Calu3 (cell line): ENCODE data around the gene ASB9. TPM values are rescaled to one million over a fixed set of nuclear protein-coding genes. Genes with fewer than 3 reads are reported as not detected.

Source experiments
- BruUV-seq: library from RNA; stranded (reverse); fragments of 400-500 nt; replicated peaks from 2 replicates; lab custom pipeline; 2021; lab: Mats Ljungman, UMichigan
- CTCF ChIA-PET: fragments of 300-600 bp; sonication (Branson Sonifier 250); formaldehyde crosslinking; loops from one replicate; lab custom pipeline; 2022; ENCODE audit warnings: antibody characterized with exemption; lab: Charles Lee
- DNase-seq: peaks from one replicate; pipeline ENCODE4 v3.0.0; 2022
- H3K27ac Mint-ChIP-seq: one replicate; pipeline ENCODE4 v1.8.0; 2022; ENCODE audit warnings: mixed read lengths; ENCODE audit not compliant: unreplicated experiment
- H3K27me3 Mint-ChIP-seq: one replicate; pipeline ENCODE4 v1.8.0; 2022; ENCODE audit warnings: mixed read lengths; ENCODE audit not compliant: unreplicated experiment
- H3K36me3 Mint-ChIP-seq: one replicate; pipeline ENCODE4 v1.8.0; 2022; ENCODE audit warnings: mild to moderate bottlenecking, moderate library complexity, mixed read lengths; ENCODE audit not compliant: insufficient read depth, unreplicated experiment
- H3K4me1 Mint-ChIP-seq: one replicate; pipeline ENCODE4 v1.8.0; 2022; ENCODE audit warnings: mild to moderate bottlenecking, low read depth, mixed read lengths; ENCODE audit not compliant: unreplicated experiment
- H3K4me3 Mint-ChIP-seq: one replicate; pipeline ENCODE4 v1.8.0; 2022; ENCODE audit warnings: mild to moderate bottlenecking, low read depth, moderate library complexity, mixed read lengths; ENCODE audit not compliant: unreplicated experiment
- H3K9me3 Mint-ChIP-seq: one replicate; pipeline ENCODE4 v1.8.0; 2022; ENCODE audit warnings: low read depth, mixed read lengths; ENCODE audit not compliant: unreplicated experiment
- CTCF ChIP-seq: fragments of 200-600 bp; IDR thresholded peaks from one replicate; pipeline ENCODE4 v1.8.0; 2022; ENCODE audit warnings: antibody characterized with exemption; ENCODE audit not compliant: unreplicated experiment
- intact Hi-C: fragments of 100-400 bp; cut with micrococcal nuclease; formaldehyde crosslinking; loops from one replicate; pipeline ENCODE4 v1.10.0; 2022; ENCODE audit not compliant: unreplicated experiment
- total RNA-seq: library from RNA; stranded (reverse); gene quantifications from 2 replicates; pipeline ENCODE4 v1.2.3, GENCODE V29; 2022

Gene ASB9
- total RNA-seq, 1 experiment from 2014 or later = 12.2 TPM

- H3K27me3 Mint-ChIP-seq = no peaks in the 10 kb centered on the region
- no peak for DNase-seq
- peak overlapping the region; percentile 78 for H3K4me3 Mint-ChIP-seq
- CTCF ChIA-PET = interaction anchor here (0.7 to 1.7 kb wide), 2 partner anchors 14 to 31 kb away, joined by 4 to 5 read pairs; no protein-coding TSS in a partner anchor
- intact Hi-C loops = no loop called here
- H3K9me3 Mint-ChIP-seq = no peaks in the 10 kb centered on the region
- TF ChIP-seq CTCF = no peak
- BruUV-seq = TSS peak; percentile 83
- peak overlapping the region; percentile 97 for H3K27ac Mint-ChIP-seq
- peaks cover 9% of the 10 kb centered on the region for H3K36me3 Mint-ChIP-seq
- peaks cover 11% of the 10 kb centered on the region for H3K4me1 Mint-ChIP-seq
Observed at GRCh38 chrX:15269120-15269519, 763 bp downstream of the ASB9 start.

- Mint-ChIP-seq H3K27ac (no peak overlapping the region), H3K27me3 (no peaks in the 10 kb centered on the region), H3K4me1 (no peaks in the 10 kb centered on the region), H3K9me3 (no peaks in the 10 kb centered on the region), H3K4me3 (no peak overlapping the region), H3K36me3 (no peaks in the 10 kb centered on the region)
- no peak for TF ChIP-seq CTCF
- DNase-seq = no peak
- intact Hi-C loops = no loop called here
- CTCF ChIA-PET = no interaction called here
- no TSS peak for BruUV-seq
Observed at GRCh38 chrX:15254852-15255251, 15.0 kb downstream of the ASB9 start.

- no peaks in the 10 kb centered on the region for H3K36me3 Mint-ChIP-seq
- no peaks in the 10 kb centered on the region for H3K9me3 Mint-ChIP-seq
- BruUV-seq = no TSS peak
- no peaks in the 10 kb centered on the region for H3K4me1 Mint-ChIP-seq
- CTCF ChIA-PET = no interaction called here
- H3K27me3 Mint-ChIP-seq = no peaks in the 10 kb centered on the region
- TF ChIP-seq CTCF = no peak
- no peak for DNase-seq
- no peak overlapping the region for H3K27ac Mint-ChIP-seq
- intact Hi-C loops = no loop called here
- no peak overlapping the region for H3K4me3 Mint-ChIP-seq
Observed at GRCh38 chrX:15245896-15246295, 24.0 kb downstream of the ASB9 start.

- no peak for TF ChIP-seq CTCF
- BruUV-seq = no TSS peak
Observed at GRCh38 chrX:15244421-15244820, 25.5 kb downstream of the ASB9 start.

More at GRCh38 chrX:15244421-15244820, 25.5 kb downstream of the ASB9 start:
- DNase-seq = no peak
- no peaks in the 10 kb centered on the region for H3K4me1 Mint-ChIP-seq
- no peak overlapping the region for H3K4me3 Mint-ChIP-seq
- no peak overlapping the region for H3K27ac Mint-ChIP-seq
- H3K9me3 Mint-ChIP-seq = no peaks in the 10 kb centered on the region
- CTCF ChIA-PET = no interaction called here
- no peaks in the 10 kb centered on the region for H3K27me3 Mint-ChIP-seq
- intact Hi-C loops = loop anchor here (5.0 kb wide), 1 partner anchor 1192 kb away; no protein-coding TSS in a partner anchor
- H3K36me3 Mint-ChIP-seq = no peaks in the 10 kb centered on the region
